Smooth muscle cell (in vitro differentiated cells): ENCODE results near the gene PDGFB. TPM values are rescaled to one million over a fixed set of nuclear protein-coding genes. Genes with fewer than 3 reads are reported as not detected.

ENCODE experiments used
- DNase-seq: peaks from one replicate; lab custom pipeline; 2025; ENCODE audit not compliant: unreplicated experiment; lab: John Stamatoyannopoulos, UW
- H2AFZ ChIP-seq: fragments of 200-600 bp; sonication (generic); 2 replicates; pipeline ENCODE4 v1.6.0; 2016; ENCODE audit warnings: antibody characterized with exemption, low read depth, mild to moderate bottlenecking
- H3F3A ChIP-seq: fragments of 200-600 bp; sonication (generic); 2 replicates; pipeline ENCODE4 v1.6.0; 2017; ENCODE audit warnings: antibody characterized with exemption, low read depth
- H3K27ac ChIP-seq: fragments of 200-600 bp; sonication (generic); 2 replicates; pipeline ENCODE4 v1.5.1; 2016; ENCODE audit warnings: low read depth, mild to moderate bottlenecking
- H3K27me3 ChIP-seq: fragments of 200-600 bp; sonication (generic); 2 replicates; pipeline ENCODE4 v1.6.1; 2016; ENCODE audit warnings: low read depth, mild to moderate bottlenecking
- H3K36me3 ChIP-seq: fragments of 200-600 bp; sonication (generic); 2 replicates; pipeline ENCODE4 v1.5.1; 2016; ENCODE audit warnings: low read depth
- H3K4me1 ChIP-seq: fragments of 200-600 bp; sonication (generic); 2 replicates; pipeline ENCODE4 v1.5.1; 2016; ENCODE audit warnings: low read depth
- H3K4me2 ChIP-seq: fragments of 200-600 bp; sonication (generic); 2 replicates; pipeline ENCODE4 v1.6.0; 2016; ENCODE audit warnings: mild to moderate bottlenecking
- H3K4me3 ChIP-seq: fragments of 200-600 bp; sonication (generic); 2 replicates; pipeline ENCODE4 v1.5.1; 2016; ENCODE audit warnings: mild to moderate bottlenecking
- H3K79me2 ChIP-seq: fragments of 200-600 bp; sonication (generic); 2 replicates; pipeline ENCODE4 v1.6.0; 2016; ENCODE audit warnings: low read depth, mild to moderate bottlenecking
- H3K9ac ChIP-seq: fragments of 200-600 bp; sonication (generic); 2 replicates; pipeline ENCODE4 v1.6.0; 2016; ENCODE audit warnings: low read depth
- H3K9me3 ChIP-seq: fragments of 200-600 bp; sonication (generic); replicated peaks from 2 replicates; pipeline ENCODE4 v1.5.1; 2016; ENCODE audit warnings: low read depth
- H4K20me1 ChIP-seq: fragments of 200-600 bp; sonication (generic); 2 replicates; pipeline ENCODE4 v1.6.0; 2016; ENCODE audit warnings: low read depth
- CTCF ChIP-seq: fragments of 200-600 bp; sonication (generic); IDR thresholded peaks from 2 replicates; pipeline ENCODE4 v1.5.1; 2017; ENCODE audit warnings: borderline replicate concordance, mild to moderate bottlenecking, antibody characterized with exemption; ENCODE audit not compliant: insufficient read depth, poor library complexity, severe bottlenecking
- WGBS: methylation state at CpG from one replicate; pipeline ENCODE4 v1.1.7; 2016; ENCODE audit warnings: low lambda C conversion rate; 5-methylcytosine and 5-hydroxymethylcytosine counted together
- polyA plus RNA-seq: library from polyadenylated mRNA; unstranded; fragments of >200 nt; fragmentation: Nextera tagmentation; extraction: Ambion mirVana; gene quantifications from 2 replicates; pipeline ENCODE4 v1.2.1, GENCODE V29; 2016
- total RNA-seq: library from RNA; depleted of rRNA; stranded (reverse); fragments of >200 nt; gene quantifications from 2 replicates; pipeline ENCODE4 v1.2.3, GENCODE V29; 2014

The PDGFB gene
- total and polyA plus RNA-seq, 2 experiments from 2014 or later: 0.31 to 2.1 TPM

GRCh38 chr22:39194098-39194497 lies 50.7 kb downstream of the PDGFB start:
- H3F3A ChIP-seq: no peaks in the 10 kb centered on the region
- H3K9me3 ChIP-seq: no peaks in the 10 kb centered on the region
- no peak overlapping the region for H3K4me2 ChIP-seq
- no peaks in the 10 kb centered on the region for H3K79me2 ChIP-seq
- H3K36me3 ChIP-seq: no peaks in the 10 kb centered on the region
- no peaks in the 10 kb centered on the region for H3K4me1 ChIP-seq
- DNase-seq: no peak
- no peaks in the 10 kb centered on the region for H4K20me1 ChIP-seq
- no peak overlapping the region for H3K4me3 ChIP-seq
- WGBS: 0% methylated on average over 1 of the region's 1 CpG
- H3K9ac ChIP-seq: no peak overlapping the region
- TF ChIP-seq CTCF: no peak
- H3K27ac ChIP-seq: no peak overlapping the region
- H3K27me3 ChIP-seq: no peaks in the 10 kb centered on the region
- H2AFZ ChIP-seq: no peak overlapping the region

GRCh38 chr22:39188809-39189208 lies 56.0 kb downstream of the PDGFB start:
- H4K20me1 ChIP-seq: no peaks in the 10 kb centered on the region
- 94% methylated on average over 10 of the region's 10 CpGs for WGBS

GRCh38 chr22:39185601-39186012 lies 59.2 kb downstream of the PDGFB start:
- WGBS: 25% methylated on average over 11 of the region's 11 CpGs
- Histone ChIP-seq H3K9me3 (no peaks in the 10 kb centered on the region), H3F3A (no peaks in the 10 kb centered on the region), H4K20me1 (no peaks in the 10 kb centered on the region), H3K4me3 (no peak overlapping the region), H3K27ac (no peak overlapping the region), H3K4me2 (no peak overlapping the region), H3K36me3 (no peaks in the 10 kb centered on the region), H3K79me2 (no peaks in the 10 kb centered on the region), H3K27me3 (no peaks in the 10 kb centered on the region), H2AFZ (no peak overlapping the region), H3K9ac (no peak overlapping the region), H3K4me1 (no peaks in the 10 kb centered on the region)
- TF ChIP-seq CTCF: no peak
- DNase-seq: no peak

More at GRCh38 chr22:39188809-39189208, 56.0 kb downstream of the PDGFB start:
- Histone ChIP-seq H3K9ac (no peak overlapping the region), H3K79me2 (no peaks in the 10 kb centered on the region), H3K36me3 (no peaks in the 10 kb centered on the region), H3K9me3 (no peaks in the 10 kb centered on the region), H2AFZ (no peak overlapping the region), H3K4me1 (no peaks in the 10 kb centered on the region), H3F3A (no peaks in the 10 kb centered on the region), H3K4me3 (no peak overlapping the region), H3K27ac (no peak overlapping the region), H3K4me2 (no peak overlapping the region), H3K27me3 (no peaks in the 10 kb centered on the region)
- TF ChIP-seq CTCF: no peak
- DNase-seq: no peak
